Esophagus muscularis mucosa (tissue), 4 donors: ENCODE results near the gene KRTAP5-11. TPM values are rescaled to one million over a fixed set of nuclear protein-coding genes. Genes with fewer than 3 reads are reported as not detected.
"Not testable (repeated sequence)": the region's sequence is repeated elsewhere in the genome, so short reads cannot be mapped to it uniquely, and the experiment has no call there.

Experiments used
- DNase-seq: peaks from one replicate; pipeline ENCODE4 v3.0.0-alpha.2; 2017; ENCODE audit errors: extremely low spot score
- H3K27ac ChIP-seq, 4 donors: fragments of 200-600 bp; sonication (generic); replicated peaks in 1 of 4; 1 replicate in 3 of 4; 2 replicates in 1 of 4; pipeline ENCODE4 v1.5.1; 2016 to 2019; ENCODE audit warnings: mild to moderate bottlenecking in 1 of 4
- H3K27me3 ChIP-seq, 4 donors: fragments of 200-600 bp; sonication (generic); one replicate each; pipeline versions ENCODE4 v1.5.1 to v1.6.0; 2016 to 2019
- H3K36me3 ChIP-seq, 4 donors: fragments of 200-600 bp; sonication (generic); one replicate each; pipeline ENCODE4 v1.5.1; 2016 to 2019
- H3K4me1 ChIP-seq, 4 donors: fragments of 200-600 bp; sonication (generic); one replicate each; pipeline ENCODE4 v1.5.1; 2016 to 2019
- H3K4me3 ChIP-seq, 4 donors: fragments of 200-600 bp; sonication (generic); 1 replicate in 2 of 4; 2 replicates in 2 of 4; pipeline ENCODE4 v1.5.1; 2016 to 2019; ENCODE audit warnings: mild to moderate bottlenecking in 4 of 4, moderate library complexity in 1 of 4
- H3K9me3 ChIP-seq, 4 donors: fragments of 200-600 bp; sonication (generic); 1 replicate in 3 of 4; 2 replicates in 1 of 4; pipeline ENCODE4 v1.5.1; 2016 to 2019
- CTCF ChIP-seq, 3 experiments: fragments of 200-600 bp in 2 of 3; fragments of 450-650 bp in 1 of 3; sonication (generic) in 2 of 3; IDR thresholded peaks; one replicate each; pipeline ENCODE4 v1.5.1; 2017 to 2019; ENCODE audit warnings: antibody characterized with exemption in 3 of 3, mild to moderate bottlenecking in 2 of 3, moderate library complexity in 1 of 3
- EP300 ChIP-seq: sonication (generic); formaldehyde crosslinking; IDR thresholded peaks from one replicate; pipeline ENCODE4 v1.6.1; 2017; ENCODE audit warnings: antibody characterized with exemption
- POLR2A ChIP-seq: fragments of 450-650 bp; IDR thresholded peaks from one replicate; pipeline ENCODE4 v1.6.1; 2017; ENCODE audit warnings: antibody characterized with exemption, moderate library complexity, mild to moderate bottlenecking, low read depth
- POLR2AphosphoS5 ChIP-seq, 2 donors: sonication (generic); formaldehyde crosslinking; IDR thresholded peaks; one replicate each; pipeline ENCODE4 v1.6.1; 2017; ENCODE audit warnings: antibody characterized with exemption in 2 of 2
- WGBS: methylation state at CpG from one replicate; pipeline ENCODE4 v1.1.5; 2018; 5-methylcytosine and 5-hydroxymethylcytosine counted together
- intact Hi-C: fragments of 100-400 bp; cut with DNase I; formaldehyde crosslinking; loops from one replicate; pipeline ENCODE4 v1.15.1; 2023
- total RNA-seq, 4 donors: library from RNA; depleted of rRNA; stranded (reverse); fragments of >200 nt; gene quantifications; one replicate each; pipeline versions ENCODE4 v1.1.0 to v1.2.1, GENCODE V29; 2016

Gene KRTAP5-11
- total RNA-seq, 4 donors from 2014 or later, result not detected

GRCh38 chr11:71581826-71582225 is 849 bp downstream of the KRTAP5-11 start:
- peaks cover 0 to 51% (median 0%) of the 10 kb centered on the region in 4 donors for H3K27me3 ChIP-seq
- DNase-seq, result no peak
- H3K4me3 ChIP-seq, result no peak overlapping the region
- TF ChIP-seq CTCF (IDR thresholded peaks at IDR 0.05), result no peak
- no peak for TF ChIP-seq EP300
- TF ChIP-seq POLR2AphosphoS5 (IDR thresholded peaks at IDR 0.05), result no peak
- no peak for TF ChIP-seq POLR2A
- intact Hi-C loops, result no loop called here
- no peaks in the 10 kb centered on the region for H3K36me3 ChIP-seq
- no peak overlapping the region for H3K27ac ChIP-seq
- 82% methylated on average over 4 of the region's 4 CpGs for WGBS
- no peaks in the 10 kb centered on the region for H3K9me3 ChIP-seq
- peaks cover 0 to 10% (median 5%) of the 10 kb centered on the region in 4 donors for H3K4me1 ChIP-seq

GRCh38 chr11:71580057-71581003 is 2.3 kb downstream of the KRTAP5-11 start:
- Histone ChIP-seq H3K4me3 (no peak overlapping the region), H3K27me3 (peaks cover 0 to 47% (median 0%) of the 10 kb centered on the region in 4 donors), H3K9me3 (no peaks in the 10 kb centered on the region), H3K4me1 (peaks cover 0 to 10% (median 5%) of the 10 kb centered on the region in 4 donors), H3K36me3 (no peaks in the 10 kb centered on the region), H3K27ac (no peak overlapping the region)
- 11% methylated on average over 8 of the region's 8 CpGs for WGBS
- no peak for DNase-seq
- TF ChIP-seq CTCF (IDR thresholded peaks at IDR 0.05), result peak; percentile 74 to 90 (median 76)
- no peak for TF ChIP-seq EP300
- no peak for TF ChIP-seq POLR2AphosphoS5 (IDR thresholded peaks at IDR 0.05)
- intact Hi-C loops, result no loop called here

GRCh38 chr11:71579513-71579912 is 3.2 kb downstream of the KRTAP5-11 start:
- intact Hi-C loops, H3K36me3 ChIP-seq, H3K4me1 ChIP-seq, H3K9me3 ChIP-seq, H3K4me3 ChIP-seq, H3K27ac ChIP-seq, DNase-seq: not testable (repeated sequence)
- peaks cover 0 to 42% (median 0%) of the 10 kb centered on the region in 4 donors for H3K27me3 ChIP-seq
- WGBS, result 57% methylated on average over 6 of the region's 7 CpGs

GRCh38 chr11:71577469-71578004 is 5.1 kb downstream of the KRTAP5-11 start:
- no peak overlapping the region for H3K27ac ChIP-seq
- TF ChIP-seq EP300 (no peak), POLR2A (no peak), POLR2AphosphoS5 (IDR thresholded peaks at IDR 0.05) (no peak), CTCF (IDR thresholded peaks at IDR 0.05) (no peak)
- DNase-seq, result no peak
- intact Hi-C loops, result no loop called here
- WGBS, result 89% methylated on average over 7 of the region's 7 CpGs
- no peak overlapping the region for H3K4me3 ChIP-seq
- H3K4me1 ChIP-seq, result peaks cover 0 to 10% (median 5%) of the 10 kb centered on the region in 4 donors
- H3K9me3 ChIP-seq, result no peaks in the 10 kb centered on the region
- H3K36me3 ChIP-seq, result no peaks in the 10 kb centered on the region
- peaks cover 0 to 29% (median 0%) of the 10 kb centered on the region in 4 donors for H3K27me3 ChIP-seq

GRCh38 chr11:71576688-71577465 is 5.8 kb downstream of the KRTAP5-11 start:
- DNase-seq, H3K27ac ChIP-seq, intact Hi-C loops, H3K4me1 ChIP-seq, H3K9me3 ChIP-seq, H3K4me3 ChIP-seq, H3K36me3 ChIP-seq: not testable (repeated sequence)
- 87% methylated on average over 20 of the region's 41 CpGs for WGBS
- H3K27me3 ChIP-seq, result peaks cover 0 to 22% (median 0%) of the 10 kb centered on the region in 4 donors
